ENCODE results near the gene GNA12.

- TF ChIP-seq FOXP2 (optimal IDR thresholded peaks at IDR 0.05; ENCODE audit: borderline replicate concordance, extremely low read depth, extremely low read length, insufficient read depth): no peak
- no peak for TF ChIP-seq REST (IDR thresholded peaks at IDR 0.05; ENCODE audit: insufficient read depth in 1 of 2, low read depth in 2 of 2, low read length in 2 of 2)
- no peak for TF ChIP-seq POLR2AphosphoS5 (IDR thresholded peaks at IDR 0.05; ENCODE audit: low read depth, low read length)
- no peak for TF ChIP-seq SIN3A (IDR thresholded peaks at IDR 0.05; ENCODE audit: borderline replicate concordance, insufficient read depth, low read length)
- TF ChIP-seq TAF1 (IDR thresholded peaks at IDR 0.05; ENCODE audit: borderline replicate concordance, insufficient read depth, low read length): no peak
These were observed 67.7 kb downstream of the GNA12 start for GRCh38 chr7:2776401-2776800.

All from PFSK-1 (cell line).